BLaER1 (cell line): ENCODE measurements around the gene YWHAG.
"Not testable (repeated sequence)": the region's sequence is repeated elsewhere in the genome, so short reads cannot be mapped to it uniquely, and the experiment has no call there.

ENCODE experiments used
- H3K27ac ChIP-seq: shearing (Covaris generic); formaldehyde crosslinking; 2 replicates; pipeline ENCODE4 v1.8.1; 2022
- H3K27me3 ChIP-seq: shearing (Covaris generic); formaldehyde crosslinking; 2 replicates; pipeline ENCODE4 v1.8.1; 2022
- H3K36me3 ChIP-seq: shearing (Covaris generic); formaldehyde crosslinking; 2 replicates; pipeline ENCODE4 v1.8.1; 2022
- H3K4me1 ChIP-seq: shearing (Covaris generic); formaldehyde crosslinking; 2 replicates; pipeline ENCODE4 v1.8.1; 2022
- H3K4me2 ChIP-seq: shearing (Covaris generic); formaldehyde crosslinking; 2 replicates; pipeline ENCODE4 v1.8.1; 2022
- H3K4me3 ChIP-seq: shearing (Covaris generic); formaldehyde crosslinking; 2 replicates; pipeline ENCODE4 v1.8.1; 2022
- H3K9ac ChIP-seq: shearing (Covaris generic); formaldehyde crosslinking; 2 replicates; pipeline ENCODE4 v1.8.1; 2022
- H3K9me3 ChIP-seq: shearing (Covaris generic); formaldehyde crosslinking; 2 replicates; pipeline ENCODE4 v1.8.1; 2022
- H4K20me1 ChIP-seq: shearing (Covaris generic); formaldehyde crosslinking; 2 replicates; pipeline ENCODE4 v1.8.1; 2022
- Cebpa-rat ChIP-seq: shearing (Covaris generic); IDR thresholded peaks from 2 replicates; pipeline ENCODE4 v1.8.1; 2022

YWHAG gene

DNA sequence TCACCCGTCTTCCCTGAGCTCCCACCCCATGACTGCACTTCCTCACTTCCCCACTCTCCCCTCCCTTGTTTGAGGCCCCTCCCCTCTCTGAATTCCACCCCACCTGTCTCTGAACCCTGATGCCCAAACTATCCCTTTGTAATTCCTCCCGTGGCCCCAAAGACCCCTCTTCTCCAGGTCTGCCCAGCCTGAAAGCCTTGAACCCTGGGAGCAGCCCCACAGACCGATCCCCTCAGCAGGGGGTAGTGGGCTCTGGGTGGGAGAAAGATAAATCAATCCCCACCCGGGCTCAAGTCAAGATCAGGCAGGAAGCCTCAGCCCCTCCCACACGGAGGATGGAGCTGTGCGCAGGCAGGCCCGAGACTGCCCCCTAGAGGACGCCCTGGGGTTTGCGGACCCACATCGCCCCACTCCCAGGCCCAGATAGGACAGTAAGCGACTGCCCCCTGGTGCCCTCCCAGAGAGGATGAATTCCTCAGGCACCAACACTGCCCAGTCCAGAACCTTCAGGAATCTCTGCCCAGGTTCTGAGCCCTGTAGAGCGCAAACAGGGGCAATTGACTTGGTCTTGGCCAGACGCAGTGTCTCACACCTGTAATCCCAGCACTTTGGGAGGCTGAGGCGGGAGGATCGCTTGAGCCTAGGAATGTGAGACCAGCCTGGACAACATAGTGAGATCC, 44.6 kb downstream of the YWHAG start:
- TF ChIP-seq Cebpa-rat: no peak
- Histone ChIP-seq H3K4me1 (peaks cover 49% of the 10 kb centered on the region), H3K36me3 (no peaks in the 10 kb centered on the region), H3K4me3 (no peak overlapping the region), H3K9me3 (peaks cover 4% of the 10 kb centered on the region), H3K4me2 (peak overlapping the region; percentile 63), H4K20me1 (peaks cover 5% of the 10 kb centered on the region), H3K27me3 (no peaks in the 10 kb centered on the region), H3K27ac (peak overlapping the region; percentile 18; the same call in 1 of the 2 replicates), H3K9ac (no peak overlapping the region)

DNA sequence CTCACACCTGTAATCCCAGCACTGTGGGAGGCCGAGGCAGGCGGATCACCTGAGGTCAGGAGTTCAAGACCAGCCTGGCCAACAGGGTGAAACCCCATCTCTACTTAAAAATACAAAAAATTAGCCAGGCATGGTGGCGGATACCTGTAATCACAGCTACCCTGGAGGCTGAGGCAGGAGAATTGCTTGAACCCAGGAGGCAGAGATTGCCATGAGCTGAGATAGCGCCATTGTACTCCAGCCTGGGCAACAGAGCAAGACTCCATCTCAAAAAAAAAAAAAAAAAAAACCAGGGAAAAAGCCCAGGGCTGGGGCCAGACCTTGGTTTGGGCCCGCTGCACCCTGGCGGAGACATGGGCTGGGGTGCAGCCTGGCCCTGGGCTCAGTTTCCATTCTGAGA, 47.0 kb downstream of the YWHAG start:
- H3K27me3 ChIP-seq, H4K20me1 ChIP-seq, H3K36me3 ChIP-seq, H3K4me3 ChIP-seq, H3K27ac ChIP-seq, H3K9ac ChIP-seq: not testable (repeated sequence)
- Histone ChIP-seq H3K4me1 (peaks cover 57% of the 10 kb centered on the region), H3K4me2 (peak overlapping the region; percentile 11; the same call in 1 of the 2 replicates), H3K9me3 (peaks cover 11% of the 10 kb centered on the region)

DNA sequence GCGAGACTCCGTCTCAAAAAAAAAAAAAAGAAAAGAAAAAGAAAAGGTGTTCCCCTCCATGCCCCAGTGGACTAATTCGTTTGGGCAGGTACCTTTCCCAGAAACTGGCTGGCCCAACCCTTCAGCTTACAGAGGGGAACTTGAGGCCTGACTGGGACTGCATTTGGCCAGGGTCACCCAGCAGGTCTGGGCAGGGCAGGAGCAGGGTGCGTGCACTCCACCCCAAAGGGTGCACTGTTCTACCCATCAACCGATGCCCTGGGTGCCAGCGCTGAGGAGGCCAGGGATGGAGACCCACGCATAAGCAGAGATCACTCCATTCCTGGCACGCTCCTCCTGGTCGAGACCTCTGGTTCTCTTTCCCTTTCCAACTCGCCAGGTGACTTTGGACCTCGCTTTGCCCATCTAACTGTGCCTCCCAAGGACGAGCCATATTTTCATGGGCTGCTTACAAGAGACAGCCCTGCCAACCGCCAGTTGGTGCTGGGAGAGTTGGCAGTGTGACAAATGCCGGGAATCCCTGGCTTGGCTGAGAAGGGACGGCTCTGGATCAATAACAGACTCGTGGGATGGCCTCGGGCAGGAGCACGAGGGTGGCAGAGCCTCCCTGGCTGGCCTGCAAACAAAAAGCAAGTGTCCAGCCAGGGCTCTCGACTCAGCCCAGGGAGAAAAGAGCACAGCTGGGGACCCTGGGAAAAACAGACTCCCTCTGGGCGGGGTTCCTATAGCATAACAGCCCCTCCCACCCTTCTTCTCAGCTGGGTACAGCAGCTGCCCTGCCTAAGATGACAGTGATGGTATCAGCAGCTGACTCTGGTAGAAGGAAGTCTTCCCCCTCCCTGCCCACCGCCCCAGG, 48.5 kb downstream of the YWHAG start:
- Histone ChIP-seq H3K4me3 (no peak overlapping the region), H3K27ac (no peak overlapping the region), H4K20me1 (no peaks in the 10 kb centered on the region), H3K9me3 (peaks cover 11% of the 10 kb centered on the region), H3K4me2 (peak overlapping the region; percentile 32; the same call in 1 of the 2 replicates), H3K27me3 (no peaks in the 10 kb centered on the region), H3K4me1 (peaks cover 65% of the 10 kb centered on the region), H3K36me3 (no peaks in the 10 kb centered on the region), H3K9ac (no peak overlapping the region)
- no peak for TF ChIP-seq Cebpa-rat

DNA sequence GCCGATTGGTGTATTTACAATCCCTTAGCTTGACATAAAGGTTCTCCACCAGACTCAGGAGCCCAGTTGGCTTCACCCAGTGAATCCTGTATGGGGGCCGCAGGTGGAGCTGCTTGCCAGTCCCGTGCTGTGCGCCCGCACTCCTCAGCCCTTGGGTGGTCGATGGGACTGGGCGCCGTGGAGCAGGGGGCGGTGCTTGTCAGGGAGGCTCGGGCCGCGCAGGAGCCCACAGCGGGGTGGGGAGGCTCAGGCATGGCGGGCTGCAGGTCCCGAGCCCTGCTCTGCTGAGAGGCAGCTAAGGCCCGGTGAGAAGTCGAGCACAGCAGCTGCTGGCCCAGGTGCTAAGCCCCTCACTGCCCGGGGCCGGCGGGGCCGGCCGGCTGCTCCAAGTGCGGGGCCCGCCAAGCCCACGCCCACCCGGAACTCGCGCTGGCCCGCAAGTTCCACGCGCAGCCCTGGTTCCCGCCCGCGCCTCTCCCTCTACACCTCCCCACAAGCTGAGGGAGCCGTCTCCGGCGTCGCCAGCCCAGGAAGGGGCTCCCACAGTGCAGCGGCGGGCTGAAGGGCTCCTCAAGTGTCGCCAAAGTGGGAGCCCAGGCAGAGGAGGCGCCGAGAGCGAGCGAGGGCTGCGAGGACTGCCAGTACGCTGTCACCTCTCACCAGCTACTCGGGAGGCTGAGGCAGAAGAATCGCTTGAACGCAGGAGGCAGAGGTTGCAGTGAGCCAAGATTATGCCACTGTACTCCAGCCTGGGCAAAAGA, 49.3 kb downstream of the YWHAG start:
- Histone ChIP-seq H3K4me1 (peaks cover 73% of the 10 kb centered on the region), H3K9me3 (peaks cover 11% of the 10 kb centered on the region)
- not testable (repeated sequence) for H3K4me3 ChIP-seq, H3K27ac ChIP-seq, H3K27me3 ChIP-seq, H4K20me1 ChIP-seq, H3K4me2 ChIP-seq, H3K36me3 ChIP-seq, H3K9ac ChIP-seq

DNA sequence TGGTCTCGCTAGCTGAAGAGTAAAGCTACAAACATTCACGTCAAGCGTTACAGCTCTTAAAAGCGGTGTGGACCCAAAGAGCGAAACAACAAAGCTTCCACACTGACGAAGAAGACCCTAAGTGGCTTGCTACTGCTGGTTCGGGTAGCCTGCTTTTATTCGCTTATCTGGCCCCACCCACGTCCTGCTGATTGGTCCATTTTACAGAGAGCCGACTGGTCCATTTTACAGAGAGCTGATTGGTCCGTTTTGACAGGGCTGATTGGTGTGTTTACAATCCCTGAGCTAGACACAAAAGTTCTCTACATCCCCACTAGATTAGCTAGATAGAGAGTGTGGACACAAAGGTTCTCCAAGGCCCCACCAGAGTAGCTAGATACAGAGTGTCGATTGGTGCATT, 49.9 kb downstream of the YWHAG start:
- Histone ChIP-seq H3K9me3 (peaks cover 11% of the 10 kb centered on the region), H3K36me3 (peaks cover 11% of the 10 kb centered on the region), H3K4me2 (peak overlapping the region; percentile 82; the same call in 1 of the 2 replicates), H3K4me1 (peaks cover 76% of the 10 kb centered on the region)
- H4K20me1 ChIP-seq, H3K9ac ChIP-seq, H3K27ac ChIP-seq, H3K27me3 ChIP-seq, H3K4me3 ChIP-seq: not testable (repeated sequence)

DNA sequence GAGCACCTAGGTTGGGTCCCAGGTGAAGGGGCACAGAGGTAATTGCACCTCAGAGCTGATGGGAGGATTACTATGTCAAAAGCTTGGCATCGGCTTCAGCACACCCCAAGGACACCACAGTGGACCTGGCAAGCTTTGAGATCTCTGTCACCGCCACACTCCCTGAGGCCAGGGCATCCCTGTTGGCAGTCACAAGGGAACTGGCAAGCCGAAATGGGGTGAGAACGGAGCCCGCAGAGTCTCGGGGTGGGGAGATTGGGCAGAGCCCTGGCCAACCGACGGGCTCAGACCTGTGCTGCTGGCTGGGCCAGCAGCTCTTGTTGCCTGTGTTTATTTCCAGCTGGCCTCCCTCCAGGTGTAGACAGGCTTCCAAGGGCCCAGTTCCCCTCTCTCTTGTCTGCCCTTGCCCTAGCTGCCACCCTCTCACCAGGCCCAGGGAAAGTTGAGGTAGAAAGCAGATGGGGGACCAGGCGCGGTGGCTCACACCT, 53.9 kb downstream of the YWHAG start:
- Histone ChIP-seq H3K9ac (0 out of 2 replicates have a peak overlapping the region, but pooled peaks have one; percentile 96), H3K4me1 (peaks cover 62% of the 10 kb centered on the region), H3K9me3 (peaks cover 11% of the 10 kb centered on the region), H3K36me3 (peaks cover 11% of the 10 kb centered on the region), H3K27ac (no peak overlapping the region), H3K4me2 (peak overlapping the region; percentile 4; the same call in 1 of the 2 replicates), H4K20me1 (0 out of 2 replicates have a peak, but pooled peaks cover 7% of the 10 kb centered on the region), H3K4me3 (no peak overlapping the region), H3K27me3 (no peaks in the 10 kb centered on the region)
- TF ChIP-seq Cebpa-rat: no peak

DNA sequence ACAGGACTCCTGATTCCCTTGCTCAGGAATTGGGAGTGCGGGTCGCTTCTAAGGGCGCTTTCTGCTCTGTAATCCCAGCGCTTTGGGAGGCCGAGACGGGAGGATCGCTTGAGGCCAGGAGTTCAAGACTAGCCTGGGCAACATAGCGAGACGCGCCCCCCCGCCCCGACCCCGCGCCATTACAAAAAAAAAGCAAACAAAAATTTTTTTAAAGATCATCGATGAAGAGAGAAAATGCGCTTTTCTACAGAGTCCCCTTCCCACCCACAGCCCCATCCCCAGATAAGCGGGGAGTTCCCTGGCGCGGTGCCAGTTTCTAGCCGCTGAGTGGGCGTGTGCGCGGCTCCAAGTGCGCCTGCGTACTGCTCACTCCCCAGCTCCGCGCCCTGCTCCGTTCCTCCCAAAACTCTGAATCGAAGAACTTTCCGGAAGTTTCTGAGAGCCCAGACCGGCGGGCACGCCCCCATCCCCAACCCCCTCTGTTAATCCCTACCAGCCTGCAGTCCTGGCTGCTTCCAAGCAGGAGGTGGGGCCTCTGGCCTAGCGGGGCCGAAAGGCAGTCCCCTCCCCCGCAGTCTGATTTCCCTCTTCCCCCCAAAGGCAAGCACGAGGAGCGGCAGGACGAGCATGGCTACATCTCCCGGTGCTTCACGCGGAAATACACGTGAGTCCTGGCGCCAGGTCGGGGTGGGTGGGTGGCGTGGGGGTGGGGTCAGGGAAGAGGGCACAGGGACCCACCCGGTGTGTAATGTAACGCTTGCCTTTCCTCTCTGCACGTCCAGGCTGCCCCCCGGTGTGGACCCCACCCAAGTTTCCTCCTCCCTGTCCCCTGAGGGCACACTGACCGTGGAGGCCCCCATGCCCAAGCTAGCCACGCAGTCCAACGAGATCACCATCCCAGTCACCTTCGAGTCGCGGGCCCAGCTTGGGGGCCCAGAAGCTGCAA, 55.3 kb downstream of the YWHAG start:
- Histone ChIP-seq H3K4me2 (peak overlapping the region; percentile 77), H3K9me3 (0 out of 2 replicates have a peak, but pooled peaks cover under 1% of the 10 kb centered on the region), H3K9ac (peak overlapping the region; percentile 96), H3K27ac (peak overlapping the region; percentile 96), H3K4me1 (peaks cover 61% of the 10 kb centered on the region), H3K27me3 (no peaks in the 10 kb centered on the region), H3K4me3 (peak overlapping the region; percentile 99), H3K36me3 (peaks cover 11% of the 10 kb centered on the region), H4K20me1 (0 out of 2 replicates have a peak, but pooled peaks cover 7% of the 10 kb centered on the region)
- TF ChIP-seq Cebpa-rat: no peak

DNA sequence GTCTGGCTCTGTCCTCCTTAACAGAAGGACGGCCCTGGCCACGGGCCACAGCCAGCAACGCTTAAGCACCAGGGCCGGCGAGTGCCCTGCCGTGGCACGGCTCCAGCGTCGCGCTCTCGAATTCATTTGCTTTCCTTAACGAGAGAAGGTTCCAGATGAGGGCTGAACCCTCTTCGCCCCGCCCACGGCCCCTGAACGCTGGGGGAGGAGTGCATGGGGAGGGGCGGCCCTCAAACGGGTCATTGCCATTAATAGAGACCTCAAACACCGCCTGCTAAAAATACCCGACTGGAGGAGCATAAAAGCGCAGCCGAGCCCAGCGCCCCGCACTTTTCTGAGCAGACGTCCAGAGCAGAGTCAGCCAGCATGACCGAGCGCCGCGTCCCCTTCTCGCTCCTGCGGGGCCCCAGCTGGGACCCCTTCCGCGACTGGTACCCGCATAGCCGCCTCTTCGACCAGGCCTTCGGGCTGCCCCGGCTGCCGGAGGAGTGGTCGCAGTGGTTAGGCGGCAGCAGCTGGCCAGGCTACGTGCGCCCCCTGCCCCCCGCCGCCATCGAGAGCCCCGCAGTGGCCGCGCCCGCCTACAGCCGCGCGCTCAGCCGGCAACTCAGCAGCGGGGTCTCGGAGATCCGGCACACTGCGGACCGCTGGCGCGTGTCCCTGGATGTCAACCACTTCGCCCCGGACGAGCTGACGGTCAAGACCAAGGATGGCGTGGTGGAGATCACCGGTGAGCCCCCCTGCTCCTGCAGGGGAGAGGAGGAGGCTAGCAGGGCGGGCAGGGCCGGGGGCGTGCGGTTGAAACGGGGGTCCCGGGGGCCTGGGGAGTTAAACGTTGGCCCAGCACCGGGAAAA, 56.2 kb downstream of the YWHAG start, which contains the start of gene HSPB1:
HSPB1 (plus strand) TSS at position 327 of the 855 bp plus-strand sequence; CDS start at position 367, 40 bp downstream.
- Histone ChIP-seq H3K27me3 (no peaks in the 10 kb centered on the region), H3K9me3 (no peaks in the 10 kb centered on the region), H3K36me3 (peaks cover 11% of the 10 kb centered on the region), H3K4me1 (peaks cover 56% of the 10 kb centered on the region), H3K4me3 (peak within 1 kb of the TSS; percentile 99), H3K9ac (peak within 1 kb of the TSS; percentile 96), H3K27ac (peak within 1 kb of the TSS; percentile 96), H4K20me1 (0 out of 2 replicates have a peak, but pooled peaks cover 7% of the 10 kb centered on the region), H3K4me2 (peak within 1 kb of the TSS; percentile 77)
- TF ChIP-seq Cebpa-rat: no peak
